Measurements from ENCODE around the gene TLE1.
A peak's percentile ranks its signal among the peaks of the same experiment; 100 is the strongest.

Gene TLE1

DNA sequence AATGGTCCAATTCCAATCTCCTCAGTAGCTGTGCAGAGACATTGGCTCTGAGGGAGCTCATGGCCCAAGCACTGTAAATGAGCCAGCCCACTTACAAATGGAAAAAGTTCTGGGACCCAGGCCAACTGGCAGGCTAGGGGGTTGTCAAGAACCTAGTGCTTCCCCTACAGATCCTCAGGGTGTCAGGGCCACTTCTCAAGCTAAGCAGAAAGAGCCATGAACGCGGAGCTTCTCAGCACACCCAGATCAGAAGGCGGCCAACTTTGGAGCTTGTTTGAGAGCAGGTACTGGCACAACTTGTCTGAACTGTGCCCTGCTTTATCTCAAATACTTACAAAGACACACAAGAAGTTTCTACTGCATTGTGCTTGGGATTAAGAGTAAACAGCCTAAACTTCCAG, 17.5 kb downstream of the TLE1 start:
- no peak overlapping the region for H3K27ac ChIP-seq
- CTCF ChIA-PET: interaction anchor here (0.6 to 1.1 kb wide), 2 partner anchors 149 to 198 kb away, joined by 3 to 6 read pairs; no protein-coding TSS in a partner anchor
- TF ChIP-seq, protein P1, sequence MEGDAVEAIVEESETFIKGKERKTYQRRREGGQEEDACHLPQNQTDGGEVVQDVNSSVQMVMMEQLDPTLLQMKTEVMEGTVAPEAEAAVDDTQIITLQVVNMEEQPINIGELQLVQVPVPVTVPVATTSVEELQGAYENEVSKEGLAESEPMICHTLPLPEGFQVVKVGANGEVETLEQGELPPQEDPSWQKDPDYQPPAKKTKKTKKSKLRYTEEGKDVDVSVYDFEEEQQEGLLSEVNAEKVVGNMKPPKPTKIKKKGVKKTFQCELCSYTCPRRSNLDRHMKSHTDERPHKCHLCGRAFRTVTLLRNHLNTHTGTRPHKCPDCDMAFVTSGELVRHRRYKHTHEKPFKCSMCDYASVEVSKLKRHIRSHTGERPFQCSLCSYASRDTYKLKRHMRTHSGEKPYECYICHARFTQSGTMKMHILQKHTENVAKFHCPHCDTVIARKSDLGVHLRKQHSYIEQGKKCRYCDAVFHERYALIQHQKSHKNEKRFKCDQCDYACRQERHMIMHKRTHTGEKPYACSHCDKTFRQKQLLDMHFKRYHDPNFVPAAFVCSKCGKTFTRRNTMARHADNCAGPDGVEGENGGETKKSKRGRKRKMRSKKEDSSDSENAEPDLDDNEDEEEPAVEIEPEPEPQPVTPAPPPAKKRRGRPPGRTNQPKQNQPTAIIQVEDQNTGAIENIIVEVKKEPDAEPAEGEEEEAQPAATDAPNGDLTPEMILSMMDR (conservative IDR thresholded peaks at IDR 0.05; ENCODE audit: low read depth): no peak
- POLR2A ChIA-PET (ENCODE audit: low non-redundant PET): no interaction called here
- no peak for DNase-seq (ENCODE audit: low spot score)

DNA sequence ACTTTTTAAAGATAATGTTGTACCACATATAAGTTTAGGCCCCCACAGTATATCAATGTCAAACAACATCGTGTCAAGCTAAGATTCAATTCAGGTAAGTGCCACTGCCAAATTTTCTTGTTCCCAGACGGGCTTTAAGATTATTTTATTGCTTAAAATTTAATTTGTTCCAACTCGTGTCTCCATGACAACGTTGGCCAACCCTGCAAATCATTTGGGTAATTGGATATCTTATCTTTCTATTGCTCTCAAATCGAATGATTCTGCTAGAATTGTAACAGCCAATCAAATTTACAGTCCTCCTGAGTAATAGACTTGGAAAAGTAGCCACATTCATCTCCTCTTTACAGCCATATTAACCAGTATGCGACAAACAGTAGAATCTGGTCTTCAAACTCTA, 19.5 kb downstream of the TLE1 start:
- DNase-seq (ENCODE audit: low spot score): no peak
- CTCF ChIA-PET: interaction anchor here (0.6 kb wide), 1 partner anchor 435 kb away, joined by 3 read pairs; no protein-coding TSS in a partner anchor
- POLR2A ChIA-PET (ENCODE audit: low non-redundant PET): no interaction called here
- TF ChIP-seq, protein P1 (conservative IDR thresholded peaks at IDR 0.05; ENCODE audit: low read depth): no peak
- H3K27ac ChIP-seq: no peak overlapping the region

DNA sequence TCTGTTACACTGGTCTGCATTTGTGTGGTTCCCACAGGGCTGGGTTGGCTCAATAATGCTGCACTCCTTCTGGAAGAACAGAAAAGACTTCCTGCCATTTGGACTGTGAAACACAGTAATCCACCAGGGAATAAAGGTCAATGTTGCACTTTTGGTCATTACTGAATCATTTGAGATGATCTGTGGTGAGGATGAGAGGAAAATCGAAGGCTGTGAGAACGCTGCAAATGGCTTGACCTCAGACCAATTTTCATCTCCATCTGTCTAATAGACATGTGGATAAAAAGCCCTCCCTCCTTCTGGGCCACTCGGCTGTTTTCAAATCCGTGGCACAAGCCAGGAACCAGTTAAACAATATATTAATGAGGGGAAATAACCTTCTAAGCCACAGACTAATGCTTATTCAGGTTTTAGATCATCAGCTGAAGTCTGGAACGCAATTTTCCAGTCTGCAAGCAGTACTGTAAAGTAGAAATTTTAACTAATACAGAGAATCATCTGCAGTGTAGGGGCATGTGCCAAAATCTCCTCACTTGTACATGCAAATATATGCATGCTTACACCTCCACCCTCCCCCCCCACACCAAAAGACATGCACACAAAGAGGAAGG, 20.2 kb downstream of the TLE1 start:
- TF ChIP-seq, protein P1 (conservative IDR thresholded peaks at IDR 0.05; ENCODE audit: low read depth): no peak
- ChIA-PET POLR2A (ENCODE audit: low non-redundant PET) (no interaction called here), CTCF (no interaction called here)
- H3K27ac ChIP-seq: no peak overlapping the region
- DNase-seq (ENCODE audit: low spot score): no peak

DNA sequence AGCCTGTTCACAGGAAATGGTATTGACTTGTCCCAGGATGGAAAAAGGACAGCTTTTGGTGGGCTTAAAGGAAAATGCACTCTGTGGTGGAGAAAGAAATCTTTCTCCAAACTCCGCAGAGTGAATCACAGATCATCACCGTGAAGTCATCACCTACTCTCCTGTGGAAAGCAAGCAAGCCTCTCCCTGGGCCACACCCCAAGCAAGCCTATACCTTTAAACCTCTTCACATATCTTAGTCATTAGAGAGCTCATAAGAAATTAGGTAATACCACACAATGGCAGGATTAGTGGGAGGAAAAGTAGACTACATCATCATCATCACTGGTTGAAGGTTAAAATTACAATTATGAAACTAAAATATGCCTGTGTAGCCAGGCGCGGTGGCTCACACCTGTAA, 23.2 kb downstream of the TLE1 start:
- TF ChIP-seq, protein P1 (conservative IDR thresholded peaks at IDR 0.05; ENCODE audit: low read depth): no peak
- ChIA-PET CTCF (interaction anchor here (0.7 kb wide), 1 partner anchor 182 kb away, joined by 5 read pairs; no protein-coding TSS in a partner anchor), POLR2A (ENCODE audit: low non-redundant PET) (no interaction called here)
- DNase-seq (ENCODE audit: low spot score): peak; percentile 97
- H3K27ac ChIP-seq: peak overlapping the region; percentile 63

DNA sequence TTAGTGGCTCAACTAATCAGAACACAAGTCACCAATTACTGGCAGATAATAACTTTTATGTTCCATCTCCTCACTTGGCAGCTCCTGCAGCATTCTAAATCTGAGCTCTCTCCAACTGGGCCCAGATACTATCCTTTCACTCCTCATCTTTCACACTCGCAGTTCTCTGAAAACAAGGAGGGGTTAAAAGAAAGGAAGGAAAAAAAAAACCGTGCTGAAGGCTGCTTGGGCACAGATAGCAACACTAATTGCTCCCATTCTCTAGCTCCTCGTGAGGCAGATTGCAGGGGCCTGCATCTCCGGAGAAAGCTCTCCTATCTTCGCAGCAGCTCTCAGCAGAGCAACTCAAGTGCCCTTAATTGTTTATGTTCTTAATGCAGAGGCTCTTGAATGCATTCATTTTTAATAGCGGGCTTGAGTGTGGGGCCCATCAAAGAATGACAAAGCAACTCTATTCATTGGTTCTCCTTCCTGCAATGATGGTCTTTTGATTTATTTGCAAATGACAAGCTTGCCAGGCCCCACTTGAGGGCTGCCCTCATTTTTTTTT, 23.9 kb downstream of the TLE1 start:
- POLR2A ChIA-PET (ENCODE audit: low non-redundant PET): no interaction called here
- TF ChIP-seq, protein P1 (conservative IDR thresholded peaks at IDR 0.05; ENCODE audit: low read depth): no peak
- CTCF ChIA-PET: interaction anchor here (0.6 to 0.7 kb wide), 3 partner anchors 183 to 1030 kb away, joined by 3 to 5 read pairs (median 4); no protein-coding TSS in a partner anchor
- DNase-seq (ENCODE audit: low spot score): no peak
- no peak overlapping the region for H3K27ac ChIP-seq

DNA sequence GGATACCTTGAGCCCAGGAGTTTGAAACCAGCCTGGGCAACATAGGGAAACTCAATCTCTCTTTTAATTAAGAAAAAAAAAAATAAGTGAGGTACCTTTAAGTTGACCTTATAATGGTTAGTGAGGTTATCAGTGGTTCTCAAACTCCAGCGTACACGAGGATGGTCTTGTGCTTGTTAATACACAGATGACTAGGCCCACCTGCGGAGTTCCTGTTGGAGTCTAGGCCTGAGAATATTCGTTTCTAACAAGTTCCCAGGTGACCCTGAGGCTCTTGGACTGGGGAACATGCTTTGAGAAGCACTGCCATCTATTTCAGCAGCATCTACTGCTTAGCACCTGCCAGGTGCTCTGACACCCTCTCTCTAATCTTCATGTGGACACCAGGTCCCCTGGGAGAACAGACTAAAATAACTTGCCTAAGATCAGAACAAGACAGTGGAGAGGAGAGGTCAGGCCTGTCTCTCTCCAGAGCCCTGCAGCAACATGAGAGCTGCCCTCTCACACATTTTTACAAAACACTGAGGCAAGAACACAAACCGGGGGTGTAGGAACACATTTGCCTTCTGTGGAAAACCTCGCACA, 24.6 kb downstream of the TLE1 start:
- ChIA-PET POLR2A (ENCODE audit: low non-redundant PET) (no interaction called here), CTCF (interaction anchor here (0.6 kb wide), 1 partner anchor 1031 kb away, joined by 3 read pairs; no protein-coding TSS in a partner anchor)
- H3K27ac ChIP-seq: no peak overlapping the region
- no peak for DNase-seq (ENCODE audit: low spot score)
- TF ChIP-seq, protein P1 (conservative IDR thresholded peaks at IDR 0.05; ENCODE audit: low read depth): no peak

Measured in RWPE1 (cell line).